Ovary (tissue), 9 donors: ENCODE results near the gene MITF. TPM values are rescaled to one million over a fixed set of nuclear protein-coding genes. Genes with fewer than 3 reads are reported as not detected.
"Not testable (repeated sequence)": the region's sequence is repeated elsewhere in the genome, so short reads cannot be mapped to it uniquely, and the experiment has no call there.

Experiments
- DNase-seq, 5 donors: peaks; one replicate each; pipeline ENCODE4 v3.0.0-alpha.2; 2019 to 2020
- H3K27ac ChIP-seq, 2 donors: fragments of 200-600 bp; one replicate each; pipeline versions ENCODE4 v1.5.1 to v1.8.0; 2019 to 2022
- H3K27me3 ChIP-seq: fragments of 200-600 bp; one replicate; pipeline ENCODE4 v1.8.0; 2022
- H3K36me3 ChIP-seq: fragments of 200-600 bp; sonication (generic); one replicate; pipeline ENCODE4 v1.5.1; 2019
- H3K4me1 ChIP-seq: one replicate; pipeline ENCODE4 v1.8.1; 2013; ENCODE audit warnings: mild to moderate bottlenecking, moderate library complexity; ENCODE audit not compliant: insufficient read depth
- H3K4me3 ChIP-seq: fragments of 200-600 bp; sonication (generic); one replicate; pipeline ENCODE4 v1.5.1; 2017
- H3K9me3 ChIP-seq, 2 donors: fragments of 200-600 bp in 1 of 2; sonication (generic) in 1 of 2; one replicate each; pipeline versions ENCODE4 v1.5.1 to v1.8.1; 2013 to 2019; ENCODE audit warnings: mild to moderate bottlenecking in 1 of 2, moderate library complexity in 1 of 2
- EP300 ChIP-seq: sonication (generic); formaldehyde crosslinking; IDR thresholded peaks from one replicate; pipeline ENCODE4 v1.6.1; 2017; ENCODE audit warnings: antibody characterized with exemption
- POLR2A ChIP-seq: fragments of 450-650 bp; IDR thresholded peaks from one replicate; pipeline ENCODE4 v1.6.1; 2017; ENCODE audit warnings: antibody characterized with exemption, mild to moderate bottlenecking, moderate library complexity
- WGBS, 3 donors: extraction: QIAGEN DNeasy Blood & Tissue Kit in 1 of 3; methylation state at CpG; one replicate each; pipeline versions ENCODE4 v1.1.5 to v1.1.7; 2013 to 2017; 5-methylcytosine and 5-hydroxymethylcytosine counted together
- intact Hi-C, 4 donors: fragments of 100-400 bp; cut with DNase I; formaldehyde crosslinking; loops; one replicate each; pipeline versions ENCODE4 v1.11.0 to v1.15.1; 2022 to 2023
- polyA plus RNA-seq, 2 donors: library from polyadenylated mRNA; stranded (reverse); fragments of 200-250 nt in 1 of 2; fragments of 350-450 nt in 1 of 2; fragmentation: Illumina TruSeq in 1 of 2; extraction: RNeasy Lipid Tissue Mini Kit (QIAGEN cat#74804) in 1 of 2; gene quantifications; one replicate each; pipeline ENCODE4 v1.2.3, GENCODE V29; 2013 to 2014
- total RNA-seq, 7 donors: library from RNA; depleted of rRNA in 2 of 7; stranded (reverse); fragments of >200 nt in 2 of 7; fragmentation: NEBNext Ultra II Directional in 3 of 7; extraction: Animal tissue kit (Norgen Biotek cat#: 25700) in 3 of 7; gene quantifications; one replicate each; pipeline versions ENCODE4 v1.1.0 to v1.2.4, GENCODE V29; 2016 to 2023
- TF ChIP-seq, protein P1 (sequence below), 3 donors: fragments of 450-650 bp in 2 of 3; fragments of 200-600 bp in 1 of 3; IDR thresholded peaks; one replicate each; pipeline versions ENCODE4 v1.5.1 to v1.8.0; 2016 to 2022; ENCODE audit warnings: antibody characterized with exemption in 3 of 3, mild to moderate bottlenecking in 1 of 3
- donor health status: DM: no; HTN: no; CAD: no; lungs with moderate emphysema.
- donor health status: DM: no; HTN: no; CAD: no.
- donor health status: Bipolar disorder and iron deficiency.
- donor health status: DM: yes; HTN: yes; CAD: no.
- donor health status: DM: no; HTN: no; CAD: no.
- donor health status: DM: yes; HTN: yes; CAD: no.

Gene MITF
- total and polyA plus RNA-seq, 9 donors, result 13.6 to 38.0 (median 24.9) TPM

GRCh38 chr3:69915726-69916125 is 176.5 kb downstream of the MITF start:
- Histone ChIP-seq H3K4me3 (no peak overlapping the region), H3K36me3 (no peaks in the 10 kb centered on the region), H3K9me3 (no peaks in the 10 kb centered on the region), H3K27me3 (no peaks in the 10 kb centered on the region), H3K4me1 (no peaks in the 10 kb centered on the region), H3K27ac (no peak overlapping the region)
- TF ChIP-seq EP300 (no peak), POLR2A (no peak)
- TF ChIP-seq, protein P1, sequence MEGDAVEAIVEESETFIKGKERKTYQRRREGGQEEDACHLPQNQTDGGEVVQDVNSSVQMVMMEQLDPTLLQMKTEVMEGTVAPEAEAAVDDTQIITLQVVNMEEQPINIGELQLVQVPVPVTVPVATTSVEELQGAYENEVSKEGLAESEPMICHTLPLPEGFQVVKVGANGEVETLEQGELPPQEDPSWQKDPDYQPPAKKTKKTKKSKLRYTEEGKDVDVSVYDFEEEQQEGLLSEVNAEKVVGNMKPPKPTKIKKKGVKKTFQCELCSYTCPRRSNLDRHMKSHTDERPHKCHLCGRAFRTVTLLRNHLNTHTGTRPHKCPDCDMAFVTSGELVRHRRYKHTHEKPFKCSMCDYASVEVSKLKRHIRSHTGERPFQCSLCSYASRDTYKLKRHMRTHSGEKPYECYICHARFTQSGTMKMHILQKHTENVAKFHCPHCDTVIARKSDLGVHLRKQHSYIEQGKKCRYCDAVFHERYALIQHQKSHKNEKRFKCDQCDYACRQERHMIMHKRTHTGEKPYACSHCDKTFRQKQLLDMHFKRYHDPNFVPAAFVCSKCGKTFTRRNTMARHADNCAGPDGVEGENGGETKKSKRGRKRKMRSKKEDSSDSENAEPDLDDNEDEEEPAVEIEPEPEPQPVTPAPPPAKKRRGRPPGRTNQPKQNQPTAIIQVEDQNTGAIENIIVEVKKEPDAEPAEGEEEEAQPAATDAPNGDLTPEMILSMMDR (IDR thresholded peaks at IDR 0.05), result no peak
- intact Hi-C loops, result no loop called here
- no peak for DNase-seq

DNA sequence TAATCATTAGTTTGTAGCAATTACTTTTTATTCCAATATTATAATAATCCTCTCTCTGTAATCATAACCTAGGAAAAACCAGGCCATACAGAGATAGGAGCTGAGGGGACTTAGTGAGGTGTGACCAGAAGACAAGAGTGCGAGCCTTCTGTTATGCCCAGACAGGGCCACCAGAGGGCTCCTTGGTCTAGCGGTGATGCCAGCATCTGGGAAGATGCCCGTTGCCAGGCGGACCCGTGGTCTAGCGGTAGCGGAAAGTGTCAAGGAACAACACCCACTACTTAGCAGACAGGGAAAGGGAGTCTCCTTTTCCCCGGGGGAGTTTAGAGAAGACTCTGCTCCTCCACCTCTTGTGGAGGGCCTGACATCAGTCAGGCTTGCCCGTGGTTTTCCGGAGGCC is 180.7 kb downstream of the MITF start:
- H3K4me1 ChIP-seq, H3K9me3 ChIP-seq, intact Hi-C loops, DNase-seq, H3K4me3 ChIP-seq, H3K36me3 ChIP-seq, H3K27ac ChIP-seq, H3K27me3 ChIP-seq: not testable (repeated sequence)
- WGBS, 3 donors, result 70 to 83% (median 73%) methylated on average over 10 of the region's 10 CpGs

- Histone ChIP-seq H3K4me1 (peaks cover 1% of the 10 kb centered on the region), H3K9me3 (no peaks in the 10 kb centered on the region), H3K27ac (no peak overlapping the region), H3K4me3 (no peak overlapping the region), H3K36me3 (no peaks in the 10 kb centered on the region), H3K27me3 (no peaks in the 10 kb centered on the region)
- 93 to 97% (median 95%) methylated on average over 6 of the region's 6 CpGs for WGBS, 3 donors
- DNase-seq, result no peak
- TF ChIP-seq, protein P1 (IDR thresholded peaks at IDR 0.05), result no peak
- TF ChIP-seq EP300 (no peak), POLR2A (no peak)
- intact Hi-C loops, result no loop called here
These were observed 182.4 kb downstream of the MITF start for GRCh38 chr3:69921651-69922050.

- Histone ChIP-seq H3K36me3 (no peaks in the 10 kb centered on the region), H3K27ac (no peak overlapping the region), H3K4me3 (no peak overlapping the region), H3K9me3 (no peaks in the 10 kb centered on the region), H3K4me1 (peaks cover 2% of the 10 kb centered on the region), H3K27me3 (no peaks in the 10 kb centered on the region)
- WGBS, 3 donors, result 91 to 96% (median 95%) methylated on average over 4 of the region's 4 CpGs
- TF ChIP-seq, protein P1 (IDR thresholded peaks at IDR 0.05), result no peak
- TF ChIP-seq POLR2A (no peak), EP300 (no peak)
- no peak for DNase-seq
- intact Hi-C loops, result no loop called here
These were observed 183.3 kb downstream of the MITF start for GRCh38 chr3:69922521-69923000.

- H3K4me3 ChIP-seq, result no peak overlapping the region
- no peak for DNase-seq
- H3K9me3 ChIP-seq, result no peaks in the 10 kb centered on the region
- TF ChIP-seq, protein P1 (IDR thresholded peaks at IDR 0.05), result no peak
- TF ChIP-seq POLR2A, result no peak
- no peak overlapping the region for H3K27ac ChIP-seq
- H3K4me1 ChIP-seq, result peaks cover 3% of the 10 kb centered on the region
- H3K27me3 ChIP-seq, result no peaks in the 10 kb centered on the region
- intact Hi-C loops, result no loop called here
- no peaks in the 10 kb centered on the region for H3K36me3 ChIP-seq
These were observed 186.2 kb downstream of the MITF start for GRCh38 chr3:69925506-69925905.
